ENCODE measurements around the gene RNF215.
A peak's percentile ranks its signal among the peaks of the same experiment; 100 is the strongest.

The RNF215 gene

DNA sequence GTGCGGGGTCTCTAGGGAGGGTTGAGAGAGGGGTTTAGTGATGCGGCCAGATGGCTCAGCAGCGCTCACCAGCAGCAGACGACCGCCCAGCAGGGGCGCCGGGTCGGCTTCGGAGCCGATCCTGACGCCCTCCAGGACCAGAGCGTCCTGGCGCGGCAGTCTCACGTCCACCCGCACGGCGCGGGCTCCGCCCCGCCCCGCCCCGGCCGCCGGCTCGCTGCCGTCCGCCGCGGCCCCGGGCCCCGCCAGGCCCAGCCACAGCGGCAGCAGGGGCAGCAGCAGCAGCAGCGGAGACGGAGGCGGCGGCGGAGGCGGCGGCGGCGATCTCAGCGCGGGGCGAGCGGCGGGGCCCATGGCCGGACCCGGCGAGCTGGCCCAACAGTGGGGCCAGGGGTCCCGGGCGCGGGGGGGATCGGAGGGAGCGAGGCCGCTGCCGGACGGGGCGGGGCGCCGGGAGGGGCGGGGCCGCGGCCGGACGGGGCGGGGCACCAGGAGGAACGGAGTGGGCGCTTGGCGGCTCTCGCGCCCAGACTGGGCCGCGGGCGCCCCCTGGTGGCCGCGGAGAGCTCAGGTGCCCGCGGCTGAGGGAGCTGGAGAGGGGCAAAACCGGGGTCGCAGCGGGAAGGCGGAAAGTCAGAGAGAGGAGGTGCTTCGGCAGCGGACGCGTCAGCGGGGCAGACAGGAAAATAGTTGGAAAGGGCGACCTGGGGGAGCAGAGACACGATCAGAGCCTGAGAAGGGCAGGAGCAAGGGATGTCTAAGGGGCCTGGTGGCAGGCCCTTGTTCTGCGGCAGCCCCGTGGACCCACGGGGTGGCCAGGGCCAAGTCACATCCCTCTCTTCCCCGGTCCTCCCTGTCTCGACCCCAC is at the start of gene RNF215:
RNF215 (minus strand) TSS at position 452 of the 868 bp plus-strand sequence; CDS start at position 354, 98 bp downstream.
- DNase-seq (ENCODE audit: low spot score), result peak; percentile 92

DNA sequence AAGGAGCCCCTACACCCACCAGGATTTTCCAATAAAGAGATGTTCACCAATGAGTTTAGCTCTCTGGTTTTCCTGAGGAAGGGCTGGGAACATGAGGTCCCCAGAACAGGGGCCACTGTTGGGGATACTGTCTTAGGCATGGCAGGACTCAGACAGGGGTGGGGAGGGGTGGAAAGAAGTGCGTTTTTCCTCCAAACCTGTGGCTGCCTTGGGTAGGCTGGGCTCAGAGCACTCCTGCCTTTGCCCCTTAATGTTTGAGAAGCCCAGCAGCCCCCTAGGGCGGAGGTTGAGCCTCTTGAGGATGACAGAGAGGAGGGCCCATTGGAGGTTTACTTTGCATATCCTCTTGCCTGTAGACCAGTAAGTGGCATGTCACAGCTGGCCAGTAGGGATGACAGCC is 49.0 kb upstream of the RNF215 start:
- no peak for DNase-seq (ENCODE audit: low spot score)

DNA sequence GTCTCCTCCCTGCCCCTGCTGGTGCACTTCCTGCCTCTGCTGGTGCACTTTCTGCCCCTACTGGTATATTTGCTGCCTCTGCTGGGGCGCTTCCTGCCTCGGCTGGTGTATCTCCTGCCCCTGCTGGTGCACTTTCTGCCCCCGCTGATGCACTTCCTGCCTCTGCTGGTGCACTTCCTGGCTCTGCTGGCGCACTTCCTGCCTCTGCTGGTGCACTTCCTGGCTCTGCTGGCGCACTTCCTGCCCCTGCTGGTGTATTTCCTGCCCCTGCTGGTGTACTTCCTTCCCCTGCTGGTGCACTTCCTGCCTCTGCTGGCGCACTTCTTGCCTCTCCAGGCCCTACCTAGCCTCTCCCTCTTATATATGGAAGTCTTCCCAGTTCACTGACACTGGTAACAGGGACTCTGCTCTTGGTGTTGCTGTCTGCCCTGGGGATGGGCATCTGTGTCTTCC is 48.5 kb upstream of the RNF215 start:
- no peak for DNase-seq (ENCODE audit: low spot score)

DNA sequence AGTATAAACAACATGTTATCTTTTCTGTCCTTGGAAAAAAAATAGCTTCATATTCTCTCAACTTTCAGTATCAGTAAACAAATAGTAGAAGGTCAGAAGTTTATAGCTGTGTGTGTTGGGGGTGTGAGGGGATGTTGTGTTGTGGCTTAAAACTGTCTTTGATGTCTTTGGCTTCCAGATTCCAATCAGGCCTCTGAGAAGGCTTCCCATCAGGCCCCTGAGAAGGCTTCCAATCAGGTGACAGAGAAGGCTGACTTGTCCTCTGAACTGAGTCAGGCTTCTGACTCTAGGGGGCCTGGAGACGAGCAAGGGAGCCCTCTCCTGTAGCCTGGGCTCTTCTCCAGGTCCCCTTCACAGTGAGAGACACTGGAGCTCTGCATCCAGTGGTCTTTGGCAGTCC is 47.6 kb upstream of the RNF215 start:
- no peak for DNase-seq (ENCODE audit: low spot score)

DNA sequence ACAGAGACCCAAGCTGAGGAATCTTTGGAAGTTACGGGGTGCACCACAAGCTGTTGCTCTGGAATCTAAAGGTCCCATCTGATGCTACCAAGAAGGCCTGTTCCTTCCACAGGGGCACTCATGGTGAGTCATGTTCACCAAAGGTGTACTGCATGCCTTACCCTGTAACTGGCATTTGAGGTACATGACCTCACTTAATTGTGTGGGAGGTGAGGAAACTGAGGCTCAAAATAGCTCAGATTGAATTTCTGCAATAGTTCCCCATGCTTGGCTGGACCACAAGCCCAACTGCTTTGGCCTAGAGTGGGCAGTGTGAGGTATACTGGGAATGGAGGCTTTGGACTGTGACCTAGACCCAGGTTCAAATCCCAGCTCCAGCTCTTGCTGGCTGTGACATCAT is 46.6 kb upstream of the RNF215 start:
- no peak for DNase-seq (ENCODE audit: low spot score)

DNA sequence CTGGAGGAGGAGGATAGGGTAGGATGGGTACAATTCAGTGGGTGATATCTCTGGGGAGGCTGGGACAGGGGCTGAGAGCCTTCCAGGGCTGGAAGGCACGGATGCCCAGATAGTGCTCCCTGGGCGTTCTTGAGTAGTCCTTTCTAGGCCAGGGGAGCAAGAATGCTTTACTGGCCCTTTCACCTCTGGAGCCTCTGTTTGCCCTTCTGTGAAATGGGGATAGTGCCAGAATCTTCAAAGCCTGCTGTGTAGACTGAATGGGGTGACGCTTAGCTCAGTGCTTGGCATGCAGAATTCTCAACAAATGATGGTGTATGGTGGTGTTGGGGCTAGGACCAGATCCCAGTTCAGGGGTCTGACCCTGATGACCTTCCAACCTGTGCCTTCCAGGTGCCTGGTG is 46.0 kb upstream of the RNF215 start:
- no peak for DNase-seq (ENCODE audit: low spot score)

DNA sequence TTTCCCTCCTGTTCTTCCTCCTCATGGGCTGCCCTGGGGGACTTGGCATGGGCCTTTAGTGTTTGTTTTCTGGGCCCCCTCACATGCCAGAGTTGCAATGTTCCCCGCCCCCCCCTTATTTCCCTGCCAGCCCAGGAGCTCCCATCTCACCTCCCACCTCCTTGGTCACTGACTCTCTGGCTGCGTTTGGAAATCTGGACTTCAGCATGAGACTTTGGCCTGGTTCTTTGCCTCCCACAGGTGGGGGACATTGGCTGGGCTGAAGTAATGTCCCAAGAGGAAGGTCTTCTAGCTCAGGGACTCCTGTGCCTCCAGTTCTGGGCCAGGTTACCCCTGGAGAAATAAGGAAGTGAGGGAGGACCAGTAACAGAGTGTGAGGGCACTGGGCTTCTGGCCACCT is 45.3 kb upstream of the RNF215 start:
- no peak for DNase-seq (ENCODE audit: low spot score)

DNA sequence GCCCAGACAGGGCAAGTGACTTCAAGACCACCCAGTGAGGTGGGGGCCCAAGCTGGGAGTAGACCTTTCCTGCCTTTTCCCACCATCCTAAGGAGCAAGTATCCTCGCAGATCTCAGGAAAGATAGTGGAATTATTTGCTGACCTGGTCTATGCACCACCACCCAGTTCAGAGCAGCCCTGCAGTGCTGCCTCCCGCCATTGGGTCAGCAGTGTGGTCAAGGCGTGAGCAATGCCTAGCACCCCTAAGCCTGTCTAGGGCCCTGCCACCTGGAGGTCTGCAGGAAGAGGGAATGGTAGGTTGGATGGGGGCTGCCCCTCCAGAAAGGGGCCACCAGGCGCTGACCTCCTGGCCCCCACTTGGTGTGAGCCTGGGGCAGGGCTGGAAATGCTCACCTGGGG is 44.9 kb upstream of the RNF215 start:
- no peak for DNase-seq (ENCODE audit: low spot score)

DNA sequence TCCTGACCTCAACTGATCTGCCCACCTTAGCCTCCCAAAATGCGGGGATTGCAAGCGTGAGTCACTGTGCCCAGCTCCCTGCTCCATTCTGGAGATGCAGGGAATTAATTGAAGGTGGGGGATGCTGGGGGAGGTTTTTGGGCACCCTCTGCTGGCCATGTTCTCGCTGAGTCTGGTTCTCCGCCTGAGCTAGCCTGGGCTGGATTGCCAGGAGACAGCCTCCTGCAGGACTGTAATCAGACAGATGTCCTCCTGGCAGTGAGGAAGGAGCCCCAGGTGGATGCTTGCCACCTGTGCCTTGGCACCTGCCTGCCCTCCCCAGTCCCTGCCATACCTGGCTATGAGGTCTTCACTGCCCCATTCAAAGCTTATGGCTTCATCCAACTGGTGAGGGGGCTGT is 43.7 kb upstream of the RNF215 start:
- no peak for DNase-seq (ENCODE audit: low spot score)

DNA sequence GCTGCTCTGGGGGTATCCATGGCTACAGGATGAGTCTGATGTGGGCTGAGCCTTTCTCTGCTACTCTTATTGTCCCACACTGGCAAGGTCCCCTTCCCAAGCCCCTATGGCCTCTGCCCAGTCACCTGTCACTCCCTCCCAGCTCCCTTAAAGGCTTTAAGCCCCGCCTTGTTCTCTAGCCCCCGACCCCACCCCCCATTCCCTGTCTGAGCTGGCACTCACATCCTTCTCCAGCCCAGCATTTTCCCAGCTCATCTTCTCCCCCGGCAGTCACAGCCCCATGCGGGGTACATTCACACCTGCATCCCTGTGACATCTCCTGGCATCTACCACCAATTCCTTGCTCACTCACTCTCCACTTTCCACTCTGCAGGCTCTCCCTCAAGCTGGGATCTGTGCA is 42.7 kb upstream of the RNF215 start:
- no peak for DNase-seq (ENCODE audit: low spot score)

DNA sequence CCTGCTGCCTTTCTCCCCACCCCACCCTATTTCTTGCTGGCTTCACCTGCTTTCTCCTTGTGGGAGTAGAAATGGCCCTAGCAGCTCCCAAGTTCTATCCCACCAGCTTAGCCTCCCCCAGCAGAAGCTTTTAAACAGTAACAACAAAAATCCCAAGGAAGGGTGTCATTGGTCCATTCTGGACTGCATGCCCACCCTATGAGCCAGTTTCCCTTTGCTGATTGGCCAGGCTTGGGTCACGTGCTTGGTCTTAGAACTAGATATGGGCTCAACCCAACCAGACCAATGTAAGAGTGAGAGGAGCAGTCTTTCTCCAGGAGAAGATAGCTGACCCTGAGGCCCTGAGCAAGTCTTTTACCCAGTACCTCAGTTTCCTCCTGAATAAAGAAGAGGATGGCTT is 40.7 kb upstream of the RNF215 start:
- DNase-seq (ENCODE audit: low spot score), result no peak

DNA sequence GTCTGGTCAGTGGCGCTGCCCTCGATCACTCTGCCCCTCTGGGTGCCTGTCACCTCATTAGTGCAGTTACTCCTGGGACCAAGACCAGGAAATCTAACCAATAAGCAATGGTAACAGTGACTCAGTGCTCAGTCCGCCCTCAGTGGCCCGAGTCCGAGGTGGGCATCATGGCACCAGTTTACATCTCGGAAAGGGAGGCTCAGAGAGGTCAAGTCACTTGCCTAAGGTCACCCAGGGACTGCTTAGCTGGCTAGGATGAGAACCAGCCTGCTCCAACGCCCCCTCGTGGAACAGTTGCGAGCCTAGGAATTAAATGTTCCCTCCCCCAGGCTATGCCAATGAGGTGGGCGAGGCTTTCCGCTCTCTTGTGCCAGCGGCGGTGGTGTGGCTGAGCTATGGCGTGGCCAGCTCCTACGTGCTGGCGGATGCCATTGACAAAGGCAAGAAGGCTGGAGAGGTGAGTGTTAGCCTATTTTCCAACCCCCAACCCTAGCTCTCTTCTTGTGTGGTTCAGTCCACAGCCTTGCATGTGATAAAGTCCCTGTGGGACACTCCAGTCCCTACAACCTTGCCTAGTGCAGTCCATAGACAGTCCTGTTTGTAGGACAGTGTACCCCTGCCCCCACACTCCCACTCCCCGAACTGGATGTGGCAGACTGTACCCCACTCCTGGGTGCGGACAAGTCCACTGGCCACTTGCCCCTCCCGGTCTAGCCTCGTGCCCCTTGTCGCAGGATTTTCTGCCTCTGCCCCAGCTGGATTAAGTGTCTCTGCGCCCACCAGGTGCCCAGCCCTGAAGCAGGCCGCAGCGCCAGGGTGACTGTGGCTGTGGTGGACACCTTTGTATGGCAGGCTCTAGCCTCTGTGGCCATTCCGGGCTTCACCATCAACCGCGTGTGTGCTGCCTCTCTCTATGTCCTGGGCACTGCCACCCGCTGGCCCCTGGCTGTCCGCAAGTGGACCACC is 39.5 kb upstream of the RNF215 start:
- DNase-seq (ENCODE audit: low spot score), result peak; percentile 79

DNA sequence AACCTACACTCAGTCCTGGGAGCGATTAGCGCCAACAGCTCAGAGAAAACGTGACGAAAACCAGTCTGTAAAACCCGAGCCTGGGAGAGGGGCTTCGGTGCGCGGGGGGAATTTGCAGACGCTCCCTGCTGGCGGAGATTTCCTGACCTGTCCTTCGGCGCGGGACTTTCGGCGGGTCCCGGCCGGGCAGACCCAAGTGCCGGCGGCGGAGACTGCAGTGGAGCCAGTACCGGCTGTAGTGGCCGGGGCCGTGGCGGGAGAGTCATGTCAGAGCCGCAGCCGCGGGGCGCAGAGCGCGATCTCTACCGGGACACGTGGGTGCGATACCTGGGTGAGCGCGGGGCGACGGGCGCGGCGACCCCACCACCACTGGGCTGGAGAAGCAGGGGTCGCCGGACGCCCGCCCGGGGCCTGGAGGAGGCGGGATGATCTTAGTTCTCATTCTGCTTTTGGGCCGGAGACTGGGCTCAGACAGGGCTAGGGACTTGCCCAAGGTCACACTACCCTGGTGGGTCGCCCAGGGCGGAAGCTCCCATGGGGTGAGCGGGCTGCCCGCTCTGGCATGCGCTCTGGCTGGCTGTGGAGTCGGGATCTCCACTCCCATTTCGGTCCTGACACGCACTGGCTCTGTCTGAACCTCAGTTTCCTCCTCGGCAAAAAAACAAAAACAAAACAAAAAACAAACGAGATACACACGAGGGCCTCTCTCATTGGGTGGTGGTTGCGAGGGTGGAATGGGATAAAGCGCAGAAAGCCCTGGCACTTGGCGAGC is 38.6 kb upstream of the RNF215 start, which contains the start of gene MTFP1:
MTFP1 (plus strand) TSS at position 153 of the 772 bp plus-strand sequence; CDS start at position 265, 112 bp downstream.
- peak; percentile 71 for DNase-seq (ENCODE audit: low spot score)

DNA sequence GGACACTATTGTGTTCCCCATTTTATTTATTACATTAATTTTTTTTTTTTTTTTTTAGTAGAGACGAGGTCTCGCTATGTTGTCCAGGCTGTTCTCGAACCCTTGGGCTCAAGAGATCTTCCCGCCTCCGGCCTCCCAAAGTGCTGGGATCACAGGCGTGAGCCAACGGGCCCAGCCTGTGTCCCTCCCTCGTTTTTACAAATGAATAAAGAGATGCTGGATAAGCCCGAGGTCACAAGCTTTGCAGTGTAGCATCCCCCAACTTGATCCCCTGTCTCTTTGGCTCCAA is 38.1 kb upstream of the RNF215 start:
- DNase-seq (ENCODE audit: low spot score), result no peak

DNA sequence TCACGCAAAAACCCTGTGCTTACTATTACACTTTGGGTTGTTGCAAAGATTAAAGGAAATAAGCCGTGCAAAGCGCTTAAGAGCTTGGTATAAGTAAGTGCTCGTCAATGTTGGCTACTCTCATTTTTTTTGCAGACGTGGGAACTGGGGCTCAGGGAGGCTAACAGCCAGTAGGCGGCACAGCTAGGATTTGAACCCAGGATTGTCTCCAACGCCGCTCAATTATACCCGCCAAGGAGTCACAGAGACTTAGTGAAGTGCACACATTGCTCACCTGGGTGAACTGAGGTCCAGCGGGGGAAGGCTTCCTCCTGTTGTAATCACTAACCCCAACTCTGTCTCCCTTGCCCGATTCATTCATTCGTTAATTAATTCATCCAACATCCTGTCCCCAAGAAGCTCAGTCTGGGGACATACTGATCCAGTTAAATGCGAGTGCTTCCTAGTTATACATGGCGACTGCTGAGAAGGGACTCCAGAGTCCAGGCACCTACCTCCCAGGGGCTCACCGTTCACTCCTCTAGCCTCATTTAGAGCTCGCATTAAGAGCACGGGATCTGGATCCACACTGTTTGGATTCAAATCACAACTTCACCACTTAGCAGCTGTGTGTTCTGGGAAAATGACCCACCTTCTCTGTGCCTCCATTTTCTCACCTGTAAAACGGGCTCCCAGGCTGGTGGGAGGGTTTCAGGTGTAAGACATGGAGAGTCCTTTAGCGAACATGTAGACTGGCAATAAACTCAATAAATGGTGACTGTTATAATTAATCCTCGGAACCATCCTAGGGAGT is 37.5 kb upstream of the RNF215 start:
- DNase-seq (ENCODE audit: low spot score), result no peak

DNA sequence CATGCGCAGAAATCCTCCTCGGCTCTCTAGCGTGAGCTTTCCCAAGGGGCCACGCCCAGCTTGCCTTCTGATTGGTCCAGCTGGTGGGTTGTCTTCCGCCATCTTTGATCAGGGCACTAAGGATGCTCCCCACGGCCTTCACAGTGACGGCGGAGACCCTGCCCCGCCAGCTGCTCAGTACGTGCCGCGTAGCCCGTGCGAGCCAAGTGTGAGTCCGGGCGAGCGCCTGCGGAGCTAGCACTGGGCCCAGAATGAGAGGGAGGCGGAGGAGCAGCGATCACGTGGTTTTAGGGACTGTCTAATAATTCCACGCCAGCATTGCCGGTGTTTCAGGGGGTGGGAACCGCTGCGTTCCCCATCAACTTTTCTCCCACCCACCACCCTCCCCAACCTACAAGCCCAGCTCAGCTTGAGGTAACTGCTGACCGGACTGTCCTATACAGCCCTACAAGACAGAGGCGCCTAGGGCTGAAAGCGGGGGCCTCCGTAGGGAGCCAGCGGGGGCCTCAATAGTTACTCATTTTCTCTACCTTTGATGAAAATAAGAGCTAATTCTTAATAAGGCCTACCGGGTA is 36.8 kb upstream of the RNF215 start:
- DNase-seq (ENCODE audit: low spot score), result peak; percentile 99

DNA sequence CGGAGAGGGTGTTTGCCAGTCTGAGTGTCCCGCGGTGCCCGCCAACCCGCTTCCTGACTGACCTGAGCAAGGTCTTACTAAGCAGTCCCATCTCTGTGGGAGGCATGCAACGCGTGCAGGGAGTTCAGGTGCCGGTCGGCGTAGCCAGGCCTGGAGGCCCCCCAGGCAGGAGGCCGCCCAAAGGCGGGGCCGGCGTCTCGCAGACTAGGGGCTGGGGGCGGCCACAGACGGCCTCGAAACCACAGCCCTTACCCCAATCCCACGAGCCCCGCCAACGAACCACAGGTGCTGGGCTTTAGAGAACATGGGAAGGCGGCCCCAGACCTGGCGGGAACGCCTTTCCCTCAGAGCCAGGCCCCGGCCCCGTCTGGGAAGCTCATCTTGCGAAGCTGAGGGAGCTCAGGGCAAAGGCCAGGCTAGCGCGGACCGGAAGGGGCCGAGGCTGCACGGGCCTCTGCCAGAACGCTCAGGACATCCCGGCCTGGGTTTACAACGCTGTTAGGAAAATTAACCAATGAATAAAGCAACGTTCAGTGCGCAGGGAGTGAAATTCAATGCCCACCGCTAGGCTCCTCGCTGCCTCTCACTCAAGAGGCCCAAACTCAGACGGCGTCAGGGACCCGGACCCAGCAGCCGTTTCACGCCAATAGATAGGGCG is 36.2 kb upstream of the RNF215 start:
- no peak for DNase-seq (ENCODE audit: low spot score)

DNA sequence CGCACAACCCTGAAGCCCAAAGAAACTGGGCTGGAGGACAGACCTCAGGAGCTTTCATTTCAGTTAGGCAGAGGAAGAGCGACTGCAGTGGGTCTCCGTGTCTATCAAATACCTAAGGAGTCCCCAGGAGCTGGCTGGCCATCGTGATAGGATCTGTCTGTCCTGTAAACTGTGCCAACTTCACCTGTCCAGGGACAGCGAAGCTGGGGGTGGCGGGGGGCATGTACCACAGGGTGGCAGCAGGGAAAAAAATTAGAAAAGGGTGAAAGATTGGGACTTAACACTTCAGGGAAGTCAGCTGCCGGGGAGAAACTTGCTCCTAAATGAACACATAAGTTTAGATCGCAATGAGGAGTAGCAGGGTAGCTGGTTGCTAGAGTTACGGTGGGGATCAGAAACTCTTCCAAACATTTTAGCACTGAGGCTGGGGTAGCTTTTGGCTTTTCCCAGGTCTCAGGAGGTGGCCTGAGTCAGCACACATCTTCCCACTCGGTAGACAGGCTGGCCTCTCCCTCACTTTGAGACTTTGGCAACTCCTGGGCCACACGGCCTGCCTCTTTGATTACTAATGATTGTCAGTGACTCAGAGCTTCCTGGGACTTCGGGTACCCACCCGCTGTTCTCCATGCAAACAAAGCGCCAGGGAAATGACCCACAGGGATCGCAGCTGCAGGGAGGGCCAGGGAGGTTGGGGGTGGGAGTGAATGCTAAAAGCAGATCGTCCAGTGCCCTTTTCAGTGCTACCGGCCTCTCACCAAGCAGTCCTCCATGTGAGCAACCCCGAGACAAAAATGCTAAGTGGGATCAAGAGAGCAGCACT is 35.5 kb upstream of the RNF215 start:
- peak; percentile 88 for DNase-seq (ENCODE audit: low spot score)

DNA sequence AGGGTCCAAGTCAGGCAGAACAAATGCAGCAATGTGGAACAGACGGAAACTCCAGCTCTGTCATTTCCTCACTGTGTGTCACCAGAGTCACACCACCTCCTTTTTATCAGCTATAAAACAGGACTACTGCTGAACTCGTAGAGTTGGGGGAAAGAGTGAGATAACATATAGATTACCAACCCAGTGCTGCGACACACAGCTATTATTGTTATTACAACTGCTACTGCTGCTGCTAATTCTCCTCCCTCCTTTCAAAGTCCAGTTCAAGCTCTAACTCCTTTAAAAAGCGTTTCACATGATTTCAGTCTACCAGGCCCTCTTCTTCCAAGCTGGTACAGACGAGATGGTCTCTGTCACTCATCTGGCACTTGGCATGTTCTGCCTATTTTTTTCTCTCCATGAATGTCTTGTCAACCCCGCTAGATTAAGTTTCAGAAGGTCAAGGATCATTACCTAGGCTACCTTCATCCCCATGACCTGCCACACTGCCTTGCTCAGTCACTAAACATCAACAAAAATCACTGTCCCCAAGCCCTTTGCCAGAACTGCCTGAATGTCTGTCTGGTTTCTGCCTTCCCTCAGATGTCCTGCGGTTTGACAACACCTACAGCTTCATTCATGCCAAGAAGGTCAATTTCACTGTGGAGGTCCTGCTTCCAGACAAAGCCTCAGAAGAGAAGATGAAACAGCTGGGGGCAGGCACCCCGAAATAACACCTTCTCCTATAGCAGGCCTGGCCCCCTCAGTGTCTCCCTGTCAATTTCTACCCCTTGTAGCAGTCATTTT is 34.7 kb upstream of the RNF215 start:
- no peak for DNase-seq (ENCODE audit: low spot score)
